HEK293 (cell line): ENCODE data around the gene TBC1D14.

Source experiments
- CTCF ChIA-PET: fragments of 350-600 bp; formaldehyde crosslinking; extraction: SDS; loops from one replicate; lab custom pipeline; 2021; ENCODE audit warnings: antibody characterized with exemption; lab: Yijun Ruan, JAX
- POLR2A ChIA-PET: fragments of 300-600 bp; formaldehyde crosslinking; extraction: SDS; loops from one replicate; lab custom pipeline; 2020; ENCODE audit warnings: antibody characterized with exemption, inconsistent platforms; lab: Yijun Ruan, JAX
- H3K27ac ChIP-seq: fragments of 200-500 bp; sonication (Bioruptor generic); 2 replicates; pipeline ENCODE4 v1.5.1; 2014; ENCODE audit warnings: low read depth, low read length, control low read depth, inconsistent platforms; ENCODE audit errors: extremely low read depth
- H3K36me3 ChIP-seq, 2 experiments: fragments of 200-500 bp in 1 of 2; sonication (Bioruptor generic) in 1 of 2; 1 replicate in 1 of 2; 2 replicates in 1 of 2; pipeline ENCODE4 v1.5.1; 2014 to 2017; ENCODE audit warnings: inconsistent platforms in 2 of 2, low read length in 2 of 2; ENCODE audit not compliant: control insufficient read depth in 2 of 2, insufficient read depth in 1 of 2
- H3K4me1 ChIP-seq: fragments of 200-500 bp; sonication (Bioruptor generic); 2 replicates; pipeline ENCODE4 v1.5.1; 2014; ENCODE audit warnings: mild to moderate bottlenecking, low read length, inconsistent platforms; ENCODE audit not compliant: control insufficient read depth, insufficient read depth
- H3K4me3 ChIP-seq: 2 replicates; pipeline ENCODE4 v1.5.1; 2011; ENCODE audit warnings: low read depth, mild to moderate bottlenecking, control low read depth, low read length, moderate library complexity
- H3K9me3 ChIP-seq: fragments of 200-500 bp; sonication (Bioruptor generic); 2 replicates; pipeline ENCODE4 v1.5.1; 2014; ENCODE audit warnings: low read depth, low read length, inconsistent platforms; ENCODE audit not compliant: control insufficient read depth, insufficient read depth
- FEZF1 ChIP-seq: fragments of 450-650 bp; formaldehyde crosslinking; IDR thresholded peaks from 2 replicates; pipeline ENCODE4 v1.5.1; 2016; ENCODE audit warnings: missing biosample characterization, missing genetic modification characterization
- GLI2 ChIP-seq: fragments of 450-650 bp; formaldehyde crosslinking; IDR thresholded peaks from 2 replicates; pipeline ENCODE4; 2017; ENCODE audit warnings: missing biosample characterization, missing genetic modification characterization, low read depth, borderline replicate concordance
- GLIS1 ChIP-seq: fragments of 450-650 bp; formaldehyde crosslinking; IDR thresholded peaks from 2 replicates; pipeline ENCODE4 v1.5.1; 2016; ENCODE audit warnings: missing biosample characterization, missing genetic modification characterization
- HOXC10 ChIP-seq: sonication (generic); formaldehyde crosslinking; IDR thresholded peaks from 2 replicates; pipeline ENCODE4 v1.8.1; 2023; ENCODE audit warnings: mild to moderate bottlenecking, missing genetic modification reagents
- OVOL3 ChIP-seq: fragments of 450-650 bp; formaldehyde crosslinking; IDR thresholded peaks from 2 replicates; pipeline ENCODE4 v1.5.1; 2016; ENCODE audit warnings: missing biosample characterization, missing genetic modification characterization
- REPIN1 ChIP-seq: fragments of 450-650 bp; formaldehyde crosslinking; IDR thresholded peaks from 2 replicates; pipeline ENCODE4 v1.5.1; 2017; ENCODE audit warnings: missing biosample characterization, missing genetic modification characterization, low read depth
- SALL2 ChIP-seq: fragments of 450-650 bp; formaldehyde crosslinking; IDR thresholded peaks from 2 replicates; pipeline ENCODE4 v1.5.0; 2017; ENCODE audit warnings: missing biosample characterization, mild to moderate bottlenecking, missing genetic modification characterization, borderline replicate concordance
- YY2 ChIP-seq: fragments of 450-650 bp; formaldehyde crosslinking; IDR thresholded peaks from 2 replicates; pipeline ENCODE4 v1.5.1; 2016; ENCODE audit warnings: missing biosample characterization, missing genetic modification characterization
- ZNF202 ChIP-seq: fragments of 450-650 bp; formaldehyde crosslinking; IDR thresholded peaks from 2 replicates; pipeline ENCODE4 v1.5.1; 2016; ENCODE audit warnings: missing biosample characterization, missing genetic modification characterization, borderline replicate concordance
- ZNF324 ChIP-seq: fragments of 450-650 bp; formaldehyde crosslinking; IDR thresholded peaks from 2 replicates; pipeline ENCODE4 v1.5.1; 2016; ENCODE audit warnings: missing biosample characterization, missing genetic modification characterization
- ZNF350 ChIP-seq: fragments of 450-650 bp; formaldehyde crosslinking; IDR thresholded peaks from 2 replicates; pipeline ENCODE4 v1.5.0; 2017; ENCODE audit warnings: missing biosample characterization, mild to moderate bottlenecking, missing genetic modification characterization
- ZNF48 ChIP-seq: fragments of 450-650 bp; formaldehyde crosslinking; IDR thresholded peaks from 2 replicates; pipeline ENCODE4 v1.5.1; 2016; ENCODE audit warnings: missing biosample characterization, missing genetic modification characterization
- ZNF501 ChIP-seq: fragments of 450-650 bp; formaldehyde crosslinking; IDR thresholded peaks from 2 replicates; pipeline ENCODE4 v1.5.1; 2016; ENCODE audit warnings: missing biosample characterization, missing genetic modification characterization
- ZNF571 ChIP-seq: fragments of 450-650 bp; formaldehyde crosslinking; IDR thresholded peaks from 2 replicates; pipeline ENCODE4 v1.5.0; 2017; ENCODE audit warnings: missing biosample characterization, missing genetic modification characterization
- ZNF600 ChIP-seq: fragments of 450-650 bp; formaldehyde crosslinking; IDR thresholded peaks from 2 replicates; pipeline ENCODE4 v1.5.1; 2016; ENCODE audit warnings: missing biosample characterization, missing genetic modification characterization
- ZNF747 ChIP-seq: fragments of 450-650 bp; formaldehyde crosslinking; IDR thresholded peaks from 2 replicates; pipeline ENCODE4 v1.5.1; 2016; ENCODE audit warnings: missing biosample characterization, missing genetic modification characterization
- ZNF76 ChIP-seq: fragments of 450-650 bp; formaldehyde crosslinking; IDR thresholded peaks from 2 replicates; pipeline ENCODE4; 2016; ENCODE audit warnings: low read depth, missing biosample characterization, missing genetic modification characterization, borderline replicate concordance
- ZNF785 ChIP-seq: fragments of 450-650 bp; formaldehyde crosslinking; IDR thresholded peaks from 2 replicates; pipeline ENCODE4 v1.5.1; 2016; ENCODE audit warnings: missing biosample characterization, missing genetic modification characterization
- TF ChIP-seq, protein P1 (sequence below): fragments of 450-650 bp; formaldehyde crosslinking; conservative IDR thresholded peaks from 2 replicates; pipeline ENCODE4 v1.5.1; 2016; ENCODE audit warnings: low read depth, missing biosample characterization, missing genetic modification characterization
- TF ChIP-seq, protein P2 (sequence below): fragments of 450-650 bp; formaldehyde crosslinking; optimal IDR thresholded peaks from 2 replicates; pipeline ENCODE3; 2016; ENCODE audit warnings: missing biosample characterization, mild to moderate bottlenecking, missing genetic modification characterization
- TF ChIP-seq, protein P3 (sequence below): fragments of 450-650 bp; formaldehyde crosslinking; IDR thresholded peaks from 2 replicates; pipeline ENCODE4 v1.5.1; 2016; ENCODE audit warnings: missing biosample characterization, missing genetic modification characterization
- TF ChIP-seq, protein P4 (sequence below): fragments of 450-650 bp; formaldehyde crosslinking; IDR thresholded peaks from 2 replicates; pipeline ENCODE4 v1.5.1; 2017; ENCODE audit warnings: missing biosample characterization, missing genetic modification characterization
- TF ChIP-seq, protein P5 (sequence below): fragments of 450-650 bp; formaldehyde crosslinking; IDR thresholded peaks from 2 replicates; pipeline ENCODE4 v1.5.1; 2017; ENCODE audit warnings: missing biosample characterization, mild to moderate bottlenecking, missing genetic modification characterization, moderate library complexity
- TF ChIP-seq, protein P6 (sequence below): fragments of 450-650 bp; formaldehyde crosslinking; IDR thresholded peaks from 2 replicates; pipeline ENCODE4 v1.5.1; 2016; ENCODE audit warnings: missing biosample characterization, missing genetic modification characterization

TBC1D14 gene

DNA sequence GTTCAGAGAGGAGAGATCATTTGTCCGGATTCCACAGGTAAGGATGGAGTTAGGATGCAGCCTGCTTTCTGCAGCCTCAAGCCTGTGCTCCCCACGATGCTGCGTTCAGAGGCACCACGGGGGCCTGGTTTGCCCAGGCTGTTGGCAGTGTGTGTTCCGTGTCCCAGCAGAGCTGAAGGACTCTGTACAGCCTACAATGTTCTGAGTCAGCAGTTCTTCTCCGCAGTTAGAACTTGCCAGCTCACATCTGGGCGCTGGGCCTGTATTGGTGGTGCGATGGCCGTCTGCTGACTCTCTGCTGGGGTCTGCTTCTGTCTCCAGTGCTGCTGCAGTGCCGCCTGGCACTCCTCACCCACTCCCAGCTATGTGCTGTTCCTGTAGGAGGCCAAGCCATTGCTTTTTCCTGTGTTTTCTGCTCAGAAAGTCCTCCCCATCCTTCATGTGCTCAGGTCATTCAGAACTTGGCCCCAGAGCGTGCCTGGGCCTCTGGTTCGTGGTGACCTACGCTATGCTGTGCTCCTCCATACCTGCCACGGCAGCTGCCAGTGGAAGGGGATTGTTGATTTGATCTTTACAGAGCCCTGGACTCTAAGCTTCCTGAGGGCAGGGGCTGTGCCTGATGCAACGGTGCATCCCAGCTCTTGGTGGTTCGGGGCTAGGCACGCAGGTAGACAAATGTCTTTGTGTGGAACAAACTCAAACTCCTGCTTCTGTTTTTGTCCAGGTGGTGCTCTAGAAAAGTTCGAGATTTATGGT is 91.0 kb downstream of the TBC1D14 start:
- ChIA-PET POLR2A (no interaction called here), CTCF (interaction anchor here (1.6 kb wide), 1 partner anchor 13 kb away, joined by 4 read pairs; no protein-coding TSS in a partner anchor)
- no peak overlapping the region for H3K4me3 ChIP-seq

DNA sequence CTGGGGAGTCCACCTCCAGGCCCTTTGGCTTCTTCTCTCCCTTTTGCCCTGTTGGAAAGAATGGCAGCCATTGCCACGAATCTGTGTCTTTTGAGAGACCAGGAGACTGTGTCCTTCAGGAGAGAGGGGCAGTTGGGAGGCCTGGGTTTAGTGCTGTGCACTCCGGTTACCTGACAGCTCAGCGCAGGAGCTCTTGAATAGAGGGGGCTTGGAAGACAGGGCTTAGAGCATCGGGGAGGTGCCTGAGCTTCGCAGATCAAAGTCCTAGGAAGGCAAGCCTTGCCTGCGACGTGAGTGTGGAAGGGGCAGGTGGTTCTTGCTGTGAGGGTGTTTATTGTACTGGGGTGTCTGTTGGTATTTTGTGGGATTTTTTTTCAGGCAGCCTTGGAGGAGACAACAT is 91.6 kb downstream of the TBC1D14 start:
- peaks cover 8 to 86% of the 10 kb centered on the region in 2 experiments; a peak in 2 of 3 replicates for H3K36me3 ChIP-seq
- no peaks in the 10 kb centered on the region for H3K9me3 ChIP-seq
- H3K4me1 ChIP-seq = no peaks in the 10 kb centered on the region
- no peak overlapping the region for H3K27ac ChIP-seq
- H3K4me3 ChIP-seq = no peak overlapping the region
- ChIA-PET POLR2A (no interaction called here), CTCF (no interaction called here)
- TF ChIP-seq, protein P1, sequence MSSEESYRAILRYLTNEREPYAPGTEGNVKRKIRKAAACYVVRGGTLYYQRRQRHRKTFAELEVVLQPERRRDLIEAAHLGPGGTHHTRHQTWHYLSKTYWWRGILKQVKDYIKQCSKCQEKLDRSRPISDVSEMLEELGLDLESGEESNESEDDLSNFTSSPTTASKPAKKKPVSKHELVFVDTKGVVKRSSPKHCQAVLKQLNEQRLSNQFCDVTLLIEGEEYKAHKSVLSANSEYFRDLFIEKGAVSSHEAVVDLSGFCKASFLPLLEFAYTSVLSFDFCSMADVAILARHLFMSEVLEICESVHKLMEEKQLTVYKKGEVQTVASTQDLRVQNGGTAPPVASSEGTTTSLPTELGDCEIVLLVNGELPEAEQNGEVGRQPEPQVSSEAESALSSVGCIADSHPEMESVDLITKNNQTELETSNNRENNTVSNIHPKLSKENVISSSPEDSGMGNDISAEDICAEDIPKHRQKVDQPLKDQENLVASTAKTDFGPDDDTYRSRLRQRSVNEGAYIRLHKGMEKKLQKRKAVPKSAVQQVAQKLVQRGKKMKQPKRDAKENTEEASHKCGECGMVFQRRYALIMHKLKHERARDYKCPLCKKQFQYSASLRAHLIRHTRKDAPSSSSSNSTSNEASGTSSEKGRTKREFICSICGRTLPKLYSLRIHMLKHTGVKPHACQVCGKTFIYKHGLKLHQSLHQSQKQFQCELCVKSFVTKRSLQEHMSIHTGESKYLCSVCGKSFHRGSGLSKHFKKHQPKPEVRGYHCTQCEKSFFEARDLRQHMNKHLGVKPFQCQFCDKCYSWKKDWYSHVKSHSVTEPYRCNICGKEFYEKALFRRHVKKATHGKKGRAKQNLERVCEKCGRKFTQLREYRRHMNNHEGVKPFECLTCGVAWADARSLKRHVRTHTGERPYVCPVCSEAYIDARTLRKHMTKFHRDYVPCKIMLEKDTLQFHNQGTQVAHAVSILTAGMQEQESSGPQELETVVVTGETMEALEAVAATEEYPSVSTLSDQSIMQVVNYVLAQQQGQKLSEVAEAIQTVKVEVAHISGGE = no peak
- TF ChIP-seq ZNF76 (tag by site-specific recombination) = no peak
- TF ChIP-seq YY2 (tag by site-specific recombination) = no peak
- no peak for TF ChIP-seq GLI2 (tag by site-specific recombination)
- no peak for TF ChIP-seq ZNF747 (tag by site-specific recombination)
- TF ChIP-seq, protein P2, sequence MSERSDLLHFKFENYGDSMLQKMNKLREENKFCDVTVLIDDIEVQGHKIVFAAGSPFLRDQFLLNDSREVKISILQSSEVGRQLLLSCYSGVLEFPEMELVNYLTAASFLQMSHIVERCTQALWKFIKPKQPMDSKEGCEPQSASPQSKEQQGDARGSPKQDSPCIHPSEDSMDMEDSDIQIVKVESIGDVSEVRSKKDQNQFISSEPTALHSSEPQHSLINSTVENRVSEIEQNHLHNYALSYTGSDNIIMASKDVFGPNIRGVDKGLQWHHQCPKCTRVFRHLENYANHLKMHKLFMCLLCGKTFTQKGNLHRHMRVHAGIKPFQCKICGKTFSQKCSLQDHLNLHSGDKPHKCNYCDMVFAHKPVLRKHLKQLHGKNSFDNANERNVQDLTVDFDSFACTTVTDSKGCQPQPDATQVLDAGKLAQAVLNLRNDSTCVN = no peak
- TF ChIP-seq ZNF600 = no peak

More for the DNA sequence above, 91.0 kb downstream of the TBC1D14 start:
- Histone ChIP-seq H3K9me3 (no peaks in the 10 kb centered on the region), H3K27ac (no peak overlapping the region), H3K36me3 (peaks cover 8 to 84% of the 10 kb centered on the region in 2 experiments; a peak in 2 of 3 replicates), H3K4me1 (no peaks in the 10 kb centered on the region)
- TF ChIP-seq, protein P3, sequence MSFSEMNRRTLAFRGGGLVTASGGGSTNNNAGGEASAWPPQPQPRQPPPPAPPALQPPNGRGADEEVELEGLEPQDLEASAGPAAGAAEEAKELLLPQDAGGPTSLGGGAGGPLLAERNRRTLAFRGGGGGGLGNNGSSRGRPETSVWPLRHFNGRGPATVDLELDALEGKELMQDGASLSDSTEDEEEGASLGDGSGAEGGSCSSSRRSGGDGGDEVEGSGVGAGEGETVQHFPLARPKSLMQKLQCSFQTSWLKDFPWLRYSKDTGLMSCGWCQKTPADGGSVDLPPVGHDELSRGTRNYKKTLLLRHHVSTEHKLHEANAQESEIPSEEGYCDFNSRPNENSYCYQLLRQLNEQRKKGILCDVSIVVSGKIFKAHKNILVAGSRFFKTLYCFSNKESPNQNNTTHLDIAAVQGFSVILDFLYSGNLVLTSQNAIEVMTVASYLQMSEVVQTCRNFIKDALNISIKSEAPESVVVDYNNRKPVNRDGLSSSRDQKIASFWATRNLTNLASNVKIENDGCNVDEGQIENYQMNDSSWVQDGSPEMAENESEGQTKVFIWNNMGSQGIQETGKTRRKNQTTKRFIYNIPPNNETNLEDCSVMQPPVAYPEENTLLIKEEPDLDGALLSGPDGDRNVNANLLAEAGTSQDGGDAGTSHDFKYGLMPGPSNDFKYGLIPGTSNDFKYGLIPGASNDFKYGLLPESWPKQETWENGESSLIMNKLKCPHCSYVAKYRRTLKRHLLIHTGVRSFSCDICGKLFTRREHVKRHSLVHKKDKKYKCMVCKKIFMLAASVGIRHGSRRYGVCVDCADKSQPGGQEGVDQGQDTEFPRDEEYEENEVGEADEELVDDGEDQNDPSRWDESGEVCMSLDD = no peak
- TF ChIP-seq, protein P4, sequence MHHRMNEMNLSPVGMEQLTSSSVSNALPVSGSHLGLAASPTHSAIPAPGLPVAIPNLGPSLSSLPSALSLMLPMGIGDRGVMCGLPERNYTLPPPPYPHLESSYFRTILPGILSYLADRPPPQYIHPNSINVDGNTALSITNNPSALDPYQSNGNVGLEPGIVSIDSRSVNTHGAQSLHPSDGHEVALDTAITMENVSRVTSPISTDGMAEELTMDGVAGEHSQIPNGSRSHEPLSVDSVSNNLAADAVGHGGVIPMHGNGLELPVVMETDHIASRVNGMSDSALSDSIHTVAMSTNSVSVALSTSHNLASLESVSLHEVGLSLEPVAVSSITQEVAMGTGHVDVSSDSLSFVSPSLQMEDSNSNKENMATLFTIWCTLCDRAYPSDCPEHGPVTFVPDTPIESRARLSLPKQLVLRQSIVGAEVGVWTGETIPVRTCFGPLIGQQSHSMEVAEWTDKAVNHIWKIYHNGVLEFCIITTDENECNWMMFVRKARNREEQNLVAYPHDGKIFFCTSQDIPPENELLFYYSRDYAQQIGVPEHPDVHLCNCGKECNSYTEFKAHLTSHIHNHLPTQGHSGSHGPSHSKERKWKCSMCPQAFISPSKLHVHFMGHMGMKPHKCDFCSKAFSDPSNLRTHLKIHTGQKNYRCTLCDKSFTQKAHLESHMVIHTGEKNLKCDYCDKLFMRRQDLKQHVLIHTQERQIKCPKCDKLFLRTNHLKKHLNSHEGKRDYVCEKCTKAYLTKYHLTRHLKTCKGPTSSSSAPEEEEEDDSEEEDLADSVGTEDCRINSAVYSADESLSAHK (tag by site-specific recombination) = no peak
- TF ChIP-seq FEZF1 (tag by site-specific recombination) = no peak
- no peak for TF ChIP-seq OVOL3
- no peak for TF ChIP-seq YY2 (tag by site-specific recombination)
- TF ChIP-seq ZNF324 = no peak
- TF ChIP-seq, protein P5, sequence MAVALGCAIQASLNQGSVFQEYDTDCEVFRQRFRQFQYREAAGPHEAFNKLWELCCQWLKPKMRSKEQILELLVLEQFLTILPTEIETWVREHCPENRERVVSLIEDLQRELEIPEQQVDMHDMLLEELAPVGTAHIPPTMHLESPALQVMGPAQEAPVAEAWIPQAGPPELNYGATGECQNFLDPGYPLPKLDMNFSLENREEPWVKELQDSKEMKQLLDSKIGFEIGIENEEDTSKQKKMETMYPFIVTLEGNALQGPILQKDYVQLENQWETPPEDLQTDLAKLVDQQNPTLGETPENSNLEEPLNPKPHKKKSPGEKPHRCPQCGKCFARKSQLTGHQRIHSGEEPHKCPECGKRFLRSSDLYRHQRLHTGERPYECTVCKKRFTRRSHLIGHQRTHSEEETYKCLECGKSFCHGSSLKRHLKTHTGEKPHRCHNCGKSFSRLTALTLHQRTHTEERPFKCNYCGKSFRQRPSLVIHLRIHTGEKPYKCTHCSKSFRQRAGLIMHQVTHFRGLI (tag by site-specific recombination) = no peak
- TF ChIP-seq HOXC10 (CRISPR knock-in tag) = no peak
- no peak for TF ChIP-seq ZNF571 (tag by site-specific recombination)
- no peak for TF ChIP-seq ZNF48
- no peak for TF ChIP-seq ZNF785 (tag by site-specific recombination)
- no peak for TF ChIP-seq GLIS1 (tag by site-specific recombination)
- TF ChIP-seq SALL2 (tag by site-specific recombination) = no peak
- TF ChIP-seq, protein P6, sequence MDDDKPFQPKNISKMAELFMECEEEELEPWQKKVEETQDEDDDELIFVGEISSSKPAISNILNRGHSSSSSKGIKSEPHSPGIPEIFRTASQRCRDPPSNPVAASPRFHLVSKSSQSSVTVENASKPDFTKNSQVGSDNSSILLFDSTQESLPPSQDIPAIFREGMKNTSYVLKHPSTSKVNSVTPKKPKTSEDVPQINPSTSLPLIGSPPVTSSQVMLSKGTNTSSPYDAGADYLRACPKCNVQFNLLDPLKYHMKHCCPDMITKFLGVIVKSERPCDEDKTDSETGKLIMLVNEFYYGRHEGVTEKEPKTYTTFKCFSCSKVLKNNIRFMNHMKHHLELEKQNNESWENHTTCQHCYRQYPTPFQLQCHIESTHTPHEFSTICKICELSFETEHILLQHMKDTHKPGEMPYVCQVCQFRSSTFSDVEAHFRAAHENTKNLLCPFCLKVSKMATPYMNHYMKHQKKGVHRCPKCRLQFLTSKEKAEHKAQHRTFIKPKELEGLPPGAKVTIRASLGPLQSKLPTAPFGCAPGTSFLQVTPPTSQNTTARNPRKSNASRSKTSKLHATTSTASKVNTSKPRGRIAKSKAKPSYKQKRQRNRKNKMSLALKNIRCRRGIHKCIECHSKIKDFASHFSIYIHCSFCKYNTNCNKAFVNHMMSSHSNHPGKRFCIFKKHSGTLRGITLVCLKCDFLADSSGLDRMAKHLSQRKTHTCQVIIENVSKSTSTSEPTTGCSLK (tag by site-specific recombination) = no peak
- no peak for TF ChIP-seq ZNF202 (tag by site-specific recombination)
- no peak for TF ChIP-seq REPIN1 (tag by site-specific recombination)
- TF ChIP-seq ZNF501 (tag by site-specific recombination) = no peak
- no peak for TF ChIP-seq ZNF350 (tag by site-specific recombination)
